GM21423 (cell line): ENCODE results near the gene FAM83G.

Experiments used
- ATAC-seq: cut with Tn5 transposase; IDR thresholded peaks from one replicate; pipeline ENCODE4 v1.9.1; 2021; ENCODE audit warnings: mild to moderate bottlenecking, moderate library complexity; ENCODE audit not compliant: unreplicated experiment

The FAM83G gene

DNA sequence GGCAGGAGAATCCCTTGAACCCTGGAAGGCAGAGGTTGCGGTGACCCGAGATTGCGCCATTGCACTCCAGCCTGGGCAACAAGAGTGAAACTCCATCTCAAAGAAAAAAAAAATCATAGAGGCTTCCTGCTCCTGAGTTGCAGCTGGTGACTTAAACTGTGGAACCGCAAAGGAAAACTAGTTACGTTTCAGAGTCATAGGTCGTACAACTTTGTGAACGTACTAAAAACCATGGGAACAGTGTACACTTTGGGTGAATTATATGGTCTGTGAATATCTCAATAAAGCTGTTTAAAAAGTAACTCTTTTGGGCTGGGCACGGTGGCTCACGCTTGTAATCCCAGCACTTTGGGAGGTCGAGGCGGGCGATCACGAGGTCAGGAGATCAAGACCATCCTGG lies 29.0 kb downstream of the FAM83G start:
- ATAC-seq = no peak

DNA sequence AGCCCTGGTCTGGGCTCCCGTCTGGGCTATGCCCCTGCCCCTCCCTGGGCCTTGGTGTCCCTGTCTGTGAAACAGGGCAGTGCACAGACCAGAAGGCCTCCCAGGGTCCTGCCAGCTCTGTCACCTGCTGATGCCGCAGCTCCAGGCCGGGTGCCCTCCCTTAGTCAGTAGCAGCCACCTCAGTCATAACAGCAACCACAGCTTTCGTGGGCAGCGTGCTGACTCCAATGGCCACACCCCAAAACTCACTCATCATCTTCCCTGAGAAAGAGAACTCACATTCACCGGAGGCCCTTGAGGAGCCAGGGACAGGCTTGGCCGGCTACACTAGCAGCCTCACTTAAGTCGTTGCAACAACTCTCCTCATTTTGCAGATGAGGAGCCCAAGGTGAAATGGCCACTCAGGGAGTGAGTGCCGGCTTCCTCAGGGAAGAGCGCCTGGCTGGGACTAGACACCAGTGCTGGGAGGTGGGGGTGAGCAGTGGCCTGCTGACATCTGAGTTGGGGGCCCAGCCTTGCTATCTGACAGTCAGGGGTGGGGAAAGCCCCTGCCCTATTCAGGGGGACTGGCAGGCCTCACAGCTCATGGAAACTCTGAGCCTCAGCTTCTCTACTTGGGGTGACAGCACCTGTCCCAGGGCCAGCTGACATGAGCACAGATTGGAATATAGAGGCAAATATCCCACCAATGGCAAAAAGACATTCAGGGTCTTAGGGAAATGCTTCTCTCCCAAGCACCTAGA lies 30.0 kb downstream of the FAM83G start:
- no peak for ATAC-seq

DNA sequence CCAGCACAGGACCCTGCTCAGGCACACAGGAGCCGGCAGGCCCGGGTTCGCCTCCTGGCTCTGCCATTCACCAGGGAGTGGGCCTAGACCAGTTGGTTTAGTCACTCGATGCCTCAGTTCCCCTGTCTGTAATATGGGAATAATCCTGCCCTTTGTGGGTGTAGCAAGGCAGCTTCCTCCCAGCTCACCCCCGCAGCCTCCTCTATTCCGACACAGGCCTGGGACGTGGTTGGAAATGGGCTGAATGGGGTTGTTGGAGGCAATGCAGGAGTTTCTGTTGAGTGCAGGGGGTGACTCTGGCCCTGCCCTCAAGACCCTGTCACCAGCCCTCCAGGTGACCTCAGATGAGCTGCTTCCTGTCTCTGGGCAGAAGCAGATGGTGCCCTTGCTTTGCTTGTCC lies 32.8 kb downstream of the FAM83G start:
- no peak for ATAC-seq

DNA sequence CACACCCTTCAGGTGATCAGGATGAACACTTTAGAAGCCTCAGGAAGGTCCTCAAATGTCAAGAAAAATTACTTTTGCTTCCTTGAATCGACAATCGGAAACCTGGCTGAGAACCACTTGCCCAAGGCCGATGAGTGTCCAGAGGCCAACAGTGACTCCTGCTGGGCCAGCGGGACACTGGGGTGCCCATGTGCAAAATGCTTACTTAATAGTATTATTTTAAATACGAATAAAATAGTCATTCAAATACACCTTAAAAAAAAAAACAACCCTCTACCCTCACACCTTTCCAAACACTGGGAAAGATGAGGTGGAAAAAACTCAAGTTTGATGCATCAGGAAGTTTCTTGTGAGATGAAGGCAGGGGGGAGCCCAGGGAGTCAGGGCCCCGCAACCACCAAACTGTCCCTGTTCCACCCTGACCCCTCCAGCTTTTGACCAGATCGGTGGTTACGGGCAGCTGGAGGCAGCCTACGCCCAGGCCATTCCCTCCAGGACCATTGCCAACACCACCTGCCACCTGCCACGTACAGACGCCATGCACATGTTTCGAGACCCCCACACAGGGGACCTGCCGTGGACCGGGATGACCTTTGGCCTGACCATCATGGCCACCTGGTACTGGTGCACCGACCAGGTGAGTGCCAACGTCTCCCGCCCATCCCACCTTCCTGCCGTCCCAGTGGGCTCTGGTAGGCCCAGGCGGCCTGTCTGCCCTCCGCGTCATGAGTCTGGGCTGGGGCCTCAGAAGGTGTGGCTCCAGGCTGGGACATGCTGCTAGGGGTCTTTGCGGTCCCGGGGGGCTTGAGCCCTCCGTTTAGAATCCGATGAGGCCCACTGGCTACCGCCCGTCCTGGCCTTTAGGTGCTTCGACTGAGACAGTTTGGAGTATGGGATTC lies 33.7 kb downstream of the FAM83G start:
- ATAC-seq = no peak

DNA sequence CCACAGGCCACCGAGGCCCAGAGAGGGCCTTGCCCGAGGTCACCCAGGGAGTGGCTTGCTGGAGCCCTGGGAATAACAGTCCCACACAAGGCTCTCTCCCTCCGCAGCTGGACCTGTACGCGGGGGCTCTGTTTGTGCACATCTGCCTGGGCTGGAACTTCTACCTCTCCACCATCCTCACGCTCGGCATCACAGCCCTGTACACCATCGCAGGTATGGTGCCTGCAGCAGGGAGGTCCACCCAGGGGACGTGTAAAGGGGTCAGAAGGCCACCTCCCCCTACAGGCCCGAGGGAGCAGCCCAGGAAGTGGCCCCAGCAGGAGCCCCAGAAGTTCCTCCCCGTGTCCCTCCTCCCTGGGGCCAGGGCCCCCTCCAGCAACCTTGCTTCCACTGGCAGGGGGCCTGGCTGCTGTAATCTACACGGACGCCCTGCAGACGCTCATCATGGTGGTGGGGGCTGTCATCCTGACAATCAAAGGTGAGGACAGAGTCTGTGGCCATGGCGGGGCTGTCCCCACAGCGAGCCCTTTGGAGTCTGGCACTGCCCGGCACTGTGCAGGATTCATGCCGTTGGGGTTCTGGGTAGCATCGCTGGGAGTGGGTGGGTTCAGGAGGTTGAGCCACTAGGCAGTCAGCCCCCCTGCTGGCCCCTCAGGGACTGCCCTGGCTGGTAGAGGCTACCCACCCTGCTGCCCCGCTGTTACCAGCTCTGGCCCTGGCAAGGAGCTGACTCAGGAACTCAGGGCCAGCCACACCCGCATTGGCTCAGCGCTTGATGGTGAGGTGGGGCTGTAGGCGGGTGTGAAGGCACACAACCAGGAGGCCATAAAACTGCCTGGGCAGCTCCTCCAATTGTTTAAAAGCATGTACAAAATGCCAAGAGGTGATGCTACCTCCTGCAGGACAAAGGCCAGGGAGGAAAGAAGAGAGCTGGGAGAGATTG lies 35.3 kb downstream of the FAM83G start:
- no peak for ATAC-seq

DNA sequence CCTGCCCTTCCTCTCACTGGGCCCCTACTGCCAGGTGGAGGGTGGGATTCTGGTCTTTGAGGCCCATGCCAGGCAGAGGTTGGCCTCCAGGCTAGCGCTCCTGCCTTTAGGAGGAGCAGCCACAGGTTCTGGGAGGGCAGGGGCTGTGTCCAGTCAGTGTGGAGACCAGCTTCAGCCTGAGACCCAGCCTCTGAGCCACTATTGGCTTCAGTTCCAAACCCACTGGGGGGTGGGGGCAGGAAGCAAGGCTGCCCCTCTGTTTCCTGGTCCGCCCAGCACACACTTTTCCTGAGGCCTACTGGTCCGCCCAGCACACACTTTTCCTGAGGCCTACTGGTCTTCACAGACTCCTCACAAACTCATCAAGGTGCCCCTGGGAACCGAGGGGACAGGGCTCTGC lies 36.2 kb downstream of the FAM83G start:
- no peak for ATAC-seq

DNA sequence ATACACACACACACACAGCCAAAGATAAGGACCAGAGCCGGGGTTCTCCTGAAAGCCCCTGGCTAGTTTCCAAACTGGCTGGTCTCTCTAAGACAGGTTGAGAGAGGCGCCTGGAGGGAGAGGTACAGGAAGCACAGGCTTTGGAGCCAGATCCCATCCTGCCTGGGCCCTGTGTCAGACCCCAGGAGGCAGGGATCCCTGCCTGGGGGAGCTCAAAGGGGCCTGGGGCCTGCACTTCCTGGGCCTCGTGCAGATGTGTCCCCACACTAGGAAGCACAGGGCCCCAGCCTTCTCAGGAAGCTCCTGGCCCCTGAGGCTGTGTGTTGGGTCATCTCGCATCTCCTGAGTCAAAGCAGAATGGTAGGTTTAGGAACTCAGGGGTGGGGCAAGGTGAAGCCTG lies 36.6 kb downstream of the FAM83G start:
- ATAC-seq = no peak

DNA sequence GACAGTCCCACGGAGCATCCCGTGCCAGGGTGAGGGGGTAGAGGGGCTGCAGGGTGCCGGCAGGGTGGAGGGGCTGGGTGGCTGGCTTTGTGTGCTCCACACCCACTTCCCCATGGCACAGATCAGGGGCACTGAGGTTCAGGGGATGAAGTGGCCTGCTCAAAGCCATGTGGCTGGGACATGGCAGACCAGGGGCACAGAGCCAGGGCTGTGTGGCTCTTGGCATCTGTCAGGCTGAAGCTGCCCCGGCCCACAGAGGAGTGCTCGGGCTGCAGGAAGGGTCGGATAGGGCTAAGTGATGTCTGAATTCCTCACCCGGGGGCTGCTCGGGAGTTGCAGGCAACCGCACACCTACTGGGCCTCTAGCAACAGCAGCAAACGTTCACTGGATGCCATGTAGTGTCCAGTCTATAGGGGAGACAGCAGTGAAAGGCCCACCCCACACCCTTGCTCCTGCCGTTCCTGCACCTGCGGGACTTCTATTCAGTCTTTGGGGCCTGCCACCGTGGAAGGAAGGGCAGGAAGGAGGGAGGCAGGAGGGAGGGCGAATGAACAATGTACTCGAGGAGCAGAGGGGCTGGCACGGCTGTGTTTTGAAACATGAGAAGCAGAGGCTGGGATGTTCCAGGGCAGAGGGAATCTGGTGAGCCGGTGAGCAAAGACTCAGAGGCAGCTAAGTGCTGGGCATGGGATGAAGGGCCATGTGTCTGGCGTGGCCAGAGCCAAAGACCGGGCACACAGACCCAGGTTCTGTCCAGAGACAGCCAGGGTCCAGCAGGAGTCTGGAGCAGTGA lies 37.5 kb downstream of the FAM83G start:
- ATAC-seq = no peak

DNA sequence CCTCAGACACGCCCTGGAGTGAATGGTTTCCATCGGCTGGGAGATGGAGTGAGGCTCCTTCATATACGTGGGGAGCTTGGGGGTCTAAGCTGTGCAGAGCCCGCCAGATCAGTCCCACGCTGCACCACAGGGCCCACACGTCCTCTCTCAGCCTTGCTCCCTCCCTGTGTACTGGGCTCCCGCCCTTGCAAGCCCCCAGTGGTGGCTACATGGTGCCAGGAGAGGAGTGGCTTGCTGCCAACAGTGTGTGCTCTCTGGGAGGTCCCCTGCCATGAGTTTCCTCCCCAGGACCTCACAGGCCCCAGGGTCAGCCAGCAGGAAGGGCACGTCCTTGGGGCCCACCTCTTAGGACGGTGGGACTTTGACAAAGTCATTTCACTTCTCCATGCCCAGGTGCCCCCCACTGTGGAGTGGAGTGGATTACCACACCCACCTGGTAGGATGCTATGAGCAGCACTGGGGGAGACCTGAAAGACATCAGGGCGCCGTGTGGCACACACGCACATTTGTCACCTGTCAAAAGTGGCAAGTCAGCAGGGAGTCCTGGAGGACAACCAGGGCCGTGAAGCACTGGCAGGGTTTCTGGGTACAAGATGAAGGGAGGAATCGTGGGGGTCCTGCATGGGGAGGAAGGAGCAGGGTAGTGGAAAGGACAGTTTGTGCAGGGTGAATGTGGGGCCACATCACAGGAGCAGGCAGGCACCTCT lies 38.9 kb downstream of the FAM83G start:
- ATAC-seq = no peak

DNA sequence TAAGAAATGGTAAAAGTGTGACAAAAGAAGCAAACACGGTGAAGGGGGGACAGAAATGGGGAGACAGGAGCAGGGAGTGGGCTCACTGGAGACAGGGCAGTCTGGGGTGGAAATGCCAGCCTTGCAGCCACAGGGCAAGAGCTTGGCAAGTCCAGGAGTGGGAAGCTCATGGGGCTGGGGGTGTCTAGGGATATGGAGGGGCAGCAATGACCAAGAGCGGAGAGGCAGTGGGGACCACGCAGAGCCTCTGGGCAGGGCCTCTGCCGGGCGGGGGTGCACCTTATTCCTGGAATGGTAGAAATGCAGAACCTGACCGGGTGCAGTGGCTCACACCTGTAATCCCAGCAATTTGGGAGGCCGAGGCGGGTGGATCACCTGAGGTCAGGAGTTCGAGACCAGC lies 40.0 kb downstream of the FAM83G start:
- ATAC-seq = no peak

DNA sequence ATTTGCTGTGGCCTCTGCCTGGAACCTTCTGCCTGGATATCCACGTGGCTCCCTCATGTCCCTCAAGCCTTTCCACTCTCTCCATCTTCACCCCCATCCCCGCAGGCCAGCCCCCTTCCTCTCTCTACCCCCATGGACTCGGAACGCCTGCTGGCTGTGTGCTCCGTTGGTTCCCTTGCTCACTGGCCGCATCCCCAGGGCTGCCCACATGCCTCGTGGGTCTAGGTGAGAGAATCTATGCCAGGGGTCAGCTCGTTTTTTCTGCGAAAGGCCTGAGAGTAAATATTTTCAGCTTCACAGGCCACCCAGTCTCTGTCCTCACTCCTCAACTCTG lies 40.6 kb downstream of the FAM83G start:
- ATAC-seq = no peak

DNA sequence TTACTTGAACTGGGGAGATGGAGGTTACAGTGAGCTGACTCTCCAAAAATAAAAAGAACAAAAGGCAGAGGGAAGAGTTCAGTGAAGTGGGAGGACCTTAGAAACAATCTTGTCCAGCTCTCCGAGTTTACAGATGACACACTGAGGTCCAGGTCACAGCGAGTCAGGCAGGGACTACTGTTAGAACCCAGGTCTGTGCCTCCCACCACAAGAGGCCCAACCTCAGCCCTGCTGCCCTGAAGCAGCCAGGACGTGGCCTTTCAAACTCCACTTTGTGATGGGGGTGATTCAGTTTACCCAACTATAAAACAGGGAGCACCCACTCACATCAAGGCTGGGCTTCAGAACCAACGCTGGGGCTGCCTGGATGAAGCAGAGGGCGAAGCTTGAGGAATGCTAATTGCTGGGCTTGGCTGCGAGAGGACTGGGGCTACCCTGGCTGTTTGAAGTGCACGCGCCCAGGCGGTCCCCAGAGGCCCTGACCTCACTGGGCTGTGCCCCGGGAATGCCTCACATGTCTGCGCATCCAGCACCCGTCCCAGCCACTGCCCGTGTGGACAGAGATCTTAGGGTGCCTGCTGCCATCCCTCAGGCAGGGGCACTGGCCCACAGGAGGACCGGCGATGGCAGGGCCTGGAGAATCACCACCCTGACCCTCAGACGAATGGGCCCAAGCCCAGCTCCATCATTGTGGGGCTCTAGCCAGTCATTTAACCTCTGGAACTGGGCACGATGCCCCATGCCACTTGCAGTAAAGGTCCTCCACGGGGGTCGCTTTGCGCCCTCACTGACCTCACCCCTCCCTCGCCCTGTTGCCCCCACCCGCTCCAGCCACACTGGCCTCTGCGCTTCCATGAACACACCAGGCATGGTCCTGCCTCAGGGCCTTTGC lies 41.2 kb downstream of the FAM83G start:
- ATAC-seq = no peak

DNA sequence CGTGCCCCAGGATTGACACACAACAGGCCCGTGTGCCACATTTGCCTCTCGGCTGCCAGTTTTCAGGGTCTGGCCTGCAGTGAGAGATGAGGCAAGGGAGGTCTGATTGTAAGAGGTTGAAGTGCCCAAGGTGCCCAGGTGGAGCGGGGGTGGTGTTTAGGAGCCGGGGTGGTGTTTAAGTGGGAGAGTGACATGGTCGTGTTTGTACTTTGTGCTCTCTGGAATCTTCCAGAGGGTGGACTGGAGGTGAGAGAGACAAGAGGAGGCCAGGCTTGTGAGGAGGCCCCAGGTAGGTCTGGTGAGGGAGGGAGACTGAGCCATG lies 42.1 kb downstream of the FAM83G start:
- no peak for ATAC-seq

DNA sequence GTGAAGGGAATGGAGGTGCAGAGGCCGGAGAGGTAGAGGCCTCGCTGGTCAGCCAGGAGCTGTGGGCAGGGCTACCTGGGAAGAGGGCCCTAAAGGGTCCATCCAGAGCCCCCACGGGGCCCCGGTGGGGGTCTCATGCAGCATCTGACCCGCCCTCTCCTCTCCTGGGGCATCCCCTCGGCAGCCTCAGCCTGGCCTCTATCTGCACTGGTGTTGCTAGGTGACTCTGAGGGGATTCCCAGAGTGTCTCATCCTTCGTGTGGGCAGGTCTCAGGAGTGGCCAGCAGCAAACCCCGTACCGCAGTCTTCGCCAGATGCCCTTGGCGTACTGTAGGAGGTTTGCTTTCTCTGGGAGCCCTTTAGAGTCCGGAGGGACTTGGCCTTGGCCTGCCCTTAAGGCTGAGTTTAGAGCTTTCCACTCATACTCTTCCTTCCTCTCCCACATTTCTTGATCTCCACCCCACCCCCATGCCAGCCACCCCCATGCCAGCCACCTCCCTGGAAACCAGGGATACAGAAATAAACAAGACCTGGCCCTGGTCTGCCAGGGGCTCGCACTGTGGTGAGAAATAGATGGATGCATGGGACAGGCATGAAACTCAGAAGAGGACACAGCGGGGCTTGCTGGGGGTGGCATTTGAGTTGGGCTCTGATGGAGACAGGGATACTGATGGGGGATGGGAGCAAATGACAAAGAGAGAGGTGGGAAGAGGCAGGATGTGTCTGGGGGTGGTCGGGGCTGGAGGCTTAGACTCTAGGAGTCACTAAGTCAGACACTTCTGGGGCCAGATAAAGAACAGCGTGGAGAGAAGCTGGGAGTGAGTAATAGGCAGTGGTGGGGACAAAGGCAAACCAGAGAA lies 42.7 kb downstream of the FAM83G start:
- no peak for ATAC-seq

DNA sequence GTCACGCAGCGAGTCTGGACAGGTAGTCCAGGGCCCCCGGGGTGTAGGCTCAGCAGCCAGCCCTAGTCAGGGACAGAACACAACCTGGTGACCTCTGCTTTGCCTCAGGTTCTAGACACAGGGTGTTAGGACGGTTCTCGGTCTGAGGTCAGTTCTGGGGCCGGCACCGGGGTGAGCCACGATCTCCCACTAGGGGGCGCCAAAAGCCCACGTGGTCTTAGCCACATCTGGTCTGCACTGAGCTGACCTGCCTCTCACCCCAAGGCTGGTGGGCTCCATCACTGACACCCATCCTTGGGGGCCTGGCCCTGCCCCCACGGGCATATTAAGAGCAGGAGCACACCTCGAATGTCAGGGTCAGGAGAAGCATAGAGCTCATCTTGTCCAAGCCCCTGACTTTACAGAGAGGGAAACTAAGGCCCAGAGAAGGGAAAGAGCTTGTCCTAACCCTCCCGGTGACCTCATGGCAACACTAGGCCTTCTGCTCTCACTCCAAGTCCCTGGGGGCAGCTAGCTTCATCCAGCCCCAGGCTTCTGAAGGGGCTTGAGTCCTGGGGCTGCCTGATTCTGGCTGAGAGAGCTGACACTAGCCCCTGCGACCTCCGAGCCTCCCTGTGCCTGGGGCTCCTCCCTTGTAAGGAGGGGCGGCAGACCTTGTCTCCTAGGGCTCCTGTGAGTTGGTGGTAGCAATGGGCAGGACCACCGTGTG lies 43.6 kb downstream of the FAM83G start:
- peak; percentile 79 for ATAC-seq

DNA sequence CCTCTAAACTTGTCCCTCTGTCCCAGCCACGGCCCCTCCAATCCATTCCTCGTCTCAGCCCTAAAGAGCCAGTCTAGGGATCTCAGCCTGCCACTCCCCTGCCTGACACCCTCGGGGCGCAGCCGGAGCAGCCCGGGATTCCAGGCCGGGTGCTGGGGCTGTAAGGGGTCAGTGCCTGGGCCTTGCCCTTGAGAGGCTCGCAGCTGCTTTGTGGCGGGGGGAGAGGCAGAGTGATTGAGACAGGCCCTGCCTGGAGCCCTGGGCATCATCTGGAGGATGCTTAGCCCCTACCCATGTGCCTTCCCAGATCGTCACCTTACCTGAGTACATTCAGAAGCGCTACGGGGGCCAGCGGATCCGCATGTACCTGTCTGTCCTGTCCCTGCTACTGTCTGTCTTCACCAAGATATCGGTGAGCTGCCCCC lies 44.3 kb downstream of the FAM83G start:
- no peak for ATAC-seq

DNA sequence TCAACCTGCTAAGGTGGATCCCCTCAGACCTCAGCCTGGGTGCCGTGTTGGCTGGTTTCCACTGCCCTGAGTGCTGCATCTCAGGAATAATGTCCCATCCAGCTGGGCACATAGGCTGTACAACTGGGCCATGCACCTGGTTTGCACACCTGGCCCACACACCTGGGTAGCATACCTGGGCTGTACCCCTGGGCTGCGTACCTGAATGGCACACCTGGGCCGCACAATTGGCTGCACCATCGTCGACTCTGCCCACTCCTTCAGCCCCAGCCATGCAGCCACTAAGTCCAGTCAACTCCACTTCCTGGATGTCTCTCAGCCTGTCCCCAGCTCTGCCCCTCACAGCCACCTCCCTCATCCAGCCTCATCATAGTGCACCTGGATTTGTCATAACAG lies 44.7 kb downstream of the FAM83G start:
- ATAC-seq = no peak
